Measurements from ENCODE around the gene HEPACAM. TPM values are rescaled to one million over a fixed set of nuclear protein-coding genes. Genes with fewer than 3 reads are reported as not detected.
A peak's percentile ranks its signal among the peaks of the same experiment; 100 is the strongest.

HEPACAM gene
- total RNA-seq, 4 donors from 2014 or later = 0.67 to 1.7 TPM; not detected in 2

GRCh38 chr11:124886476-124886875, 49.4 kb downstream of the HEPACAM start:
- Histone ChIP-seq H3K27me3 (no peaks in the 10 kb centered on the region), H3K36me3 (no peaks in the 10 kb centered on the region), H3K4me1 (no peaks in the 10 kb centered on the region), H3K4me3 (no peak overlapping the region), H3K27ac (no peak overlapping the region), H3K9me3 (no peaks in the 10 kb centered on the region)
- DNase-seq = no peak
- TF ChIP-seq POLR2A (IDR thresholded peaks at IDR 0.05) (no peak), CTCF (IDR thresholded peaks at IDR 0.05) (no peak)

DNA sequence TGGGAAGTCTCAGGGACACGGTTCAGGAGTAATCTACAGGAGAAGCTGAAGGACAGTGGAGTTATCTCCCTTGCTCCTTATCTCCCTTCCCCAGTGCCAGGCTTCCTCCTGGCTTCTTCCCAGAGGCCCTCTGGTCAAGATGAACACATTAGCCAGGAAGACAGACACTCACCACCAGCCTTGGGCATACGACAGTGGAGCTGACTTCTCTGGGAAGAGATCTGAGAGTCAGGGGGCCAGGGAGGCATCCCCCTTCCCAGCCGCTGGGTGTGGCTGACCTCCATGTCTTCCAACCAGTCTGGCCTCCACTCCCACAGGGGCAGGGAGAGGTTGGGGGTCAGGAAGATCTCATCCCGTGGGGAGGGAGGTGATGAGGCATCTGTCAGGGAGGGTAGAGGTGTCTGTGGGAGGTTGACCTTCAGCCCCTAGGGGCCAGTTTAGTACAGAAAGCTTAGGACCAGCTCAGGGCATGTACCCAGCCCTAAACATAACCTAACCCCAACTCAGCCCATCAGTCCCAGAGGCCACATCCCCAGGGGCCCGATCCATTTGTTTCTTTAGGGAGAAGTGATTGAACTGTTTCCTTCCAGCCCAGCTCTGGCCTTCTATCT, 50.9 kb downstream of the HEPACAM start:
- no peak for DNase-seq
- H3K27me3 ChIP-seq = no peaks in the 10 kb centered on the region

GRCh38 chr11:124884340-124884739, 51.5 kb downstream of the HEPACAM start:
- H3K4me1 ChIP-seq = no peaks in the 10 kb centered on the region
- DNase-seq = no peak
- no peak for TF ChIP-seq CTCF (IDR thresholded peaks at IDR 0.05)
- no peaks in the 10 kb centered on the region for H3K36me3 ChIP-seq
- H3K27me3 ChIP-seq = no peaks in the 10 kb centered on the region
- H3K27ac ChIP-seq = no peak overlapping the region
- no peaks in the 10 kb centered on the region for H3K9me3 ChIP-seq
- no peak overlapping the region for H3K4me3 ChIP-seq

More for the DNA sequence above, 50.9 kb downstream of the HEPACAM start:
- Histone ChIP-seq H3K9me3 (no peaks in the 10 kb centered on the region), H3K27ac (no peak overlapping the region), H3K4me1 (no peaks in the 10 kb centered on the region), H3K4me3 (no peak overlapping the region), H3K36me3 (no peaks in the 10 kb centered on the region)
- TF ChIP-seq CTCF (IDR thresholded peaks at IDR 0.05) (no peak), POLR2A (IDR thresholded peaks at IDR 0.05) (no peak)

GRCh38 chr11:124882339-124883071, 53.3 kb downstream of the HEPACAM start:
- Histone ChIP-seq H3K9me3 (no peaks in the 10 kb centered on the region), H3K4me3 (no peak overlapping the region), H3K4me1 (peaks cover 0 to 3% (median 0%) of the 10 kb centered on the region in 4 donors), H3K27ac (peak overlapping the region in 1 of 4 donors; percentile 25), H3K27me3 (no peaks in the 10 kb centered on the region), H3K36me3 (no peaks in the 10 kb centered on the region)
- TF ChIP-seq POLR2A (IDR thresholded peaks at IDR 0.05) (no peak), CTCF (IDR thresholded peaks at IDR 0.05) (no peak)
- DNase-seq = no peak

DNA sequence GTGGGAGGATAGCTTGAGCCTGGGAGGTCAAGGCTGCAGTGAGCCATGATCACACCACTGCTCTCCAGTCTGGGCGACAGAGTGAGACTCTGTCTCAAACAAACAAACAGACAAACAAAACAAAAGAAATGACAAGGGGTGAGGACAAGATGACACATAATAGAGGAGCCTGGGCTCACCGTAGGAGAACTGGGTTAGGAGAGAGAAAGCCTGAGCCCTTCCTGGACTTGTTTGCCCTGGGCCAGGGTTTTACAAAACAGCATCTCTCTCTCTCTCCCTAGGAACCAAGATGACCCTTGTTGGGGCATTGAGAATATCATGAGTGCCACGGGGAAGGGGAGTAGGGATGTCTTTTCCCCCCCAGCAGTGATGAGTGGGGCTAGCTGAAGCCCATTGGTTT, 54.9 kb downstream of the HEPACAM start:
- H3K4me3 ChIP-seq = no peak overlapping the region
- no peak for TF ChIP-seq CTCF (IDR thresholded peaks at IDR 0.05)
- no peak for TF ChIP-seq POLR2A (IDR thresholded peaks at IDR 0.05)
- no peak for DNase-seq
- no peak overlapping the region for H3K27ac ChIP-seq
- H3K36me3 ChIP-seq = no peaks in the 10 kb centered on the region
- no peaks in the 10 kb centered on the region for H3K27me3 ChIP-seq
- H3K4me1 ChIP-seq = peaks cover 0 to 14% (median 0%) of the 10 kb centered on the region in 4 donors
- no peaks in the 10 kb centered on the region for H3K9me3 ChIP-seq
